HepG2 (cell line): ENCODE data around the gene FZD4. TPM values are rescaled to one million over a fixed set of nuclear protein-coding genes. Genes with fewer than 3 reads are reported as not detected.

Experiments used
- CAMTA2 ChIP-seq: sonication (generic); formaldehyde crosslinking; IDR thresholded peaks from 2 replicates; pipeline ENCODE4 v1.4.0; 2020; ENCODE audit warnings: mild to moderate bottlenecking, missing genetic modification reagents, borderline replicate concordance
- CBX1 ChIP-seq: IDR thresholded peaks from one replicate; pipeline ENCODE4 v1.6.1; 2016; ENCODE audit warnings: antibody characterized with exemption, low read depth
- CHCHD3 ChIP-seq: sonication (generic); formaldehyde crosslinking; IDR thresholded peaks from 2 replicates; pipeline ENCODE4 v1.8.0; 2022; ENCODE audit warnings: mild to moderate bottlenecking, missing genetic modification reagents, moderate library complexity
- DMAP1 ChIP-seq: IDR thresholded peaks from 2 replicates; pipeline ENCODE4 v1.6.1; 2016
- DNMT3B ChIP-seq: conservative IDR thresholded peaks from 2 replicates; pipeline ENCODE4 v1.6.1; 2016; ENCODE audit warnings: missing biosample characterization, control low read depth
- FOXJ3 ChIP-seq: sonication (generic); formaldehyde crosslinking; IDR thresholded peaks from 2 replicates; pipeline ENCODE4 v1.4.0; 2020; ENCODE audit warnings: missing genetic modification reagents, mild to moderate bottlenecking, borderline replicate concordance
- GPN1 ChIP-seq: sonication (generic); formaldehyde crosslinking; IDR thresholded peaks from 2 replicates; pipeline ENCODE4 v1.5.1; 2020; ENCODE audit warnings: missing genetic modification reagents, borderline replicate concordance
- GTF2F1 ChIP-seq: fragments of 150-350 bp; IDR thresholded peaks from 2 replicates; pipeline ENCODE4 v1.6.1; 2014; ENCODE audit warnings: low read length
- MIXL1 ChIP-seq: IDR thresholded peaks from 2 replicates; pipeline ENCODE4 v1.6.1; 2016
- MTF2 ChIP-seq: sonication (generic); formaldehyde crosslinking; IDR thresholded peaks from 2 replicates; pipeline ENCODE4 v1.5.0; 2020; ENCODE audit warnings: missing genetic modification reagents, borderline replicate concordance
- NR2F1 ChIP-seq, 2 experiments: fragments of 450-650 bp in 1 of 2; formaldehyde crosslinking in 1 of 2; IDR thresholded peaks; 2 replicates each; pipeline versions ENCODE4 v1.5.0 to v1.6.1; 2016 to 2020; ENCODE audit warnings: mild to moderate bottlenecking in 1 of 2, missing compliant biosample characterization in 1 of 2, missing genetic modification reagents in 1 of 2, moderate library complexity in 1 of 2
- RAD51 ChIP-seq: fragments of 450-650 bp; IDR thresholded peaks from 2 replicates; pipeline ENCODE4 v1.6.1; 2016; ENCODE audit warnings: borderline replicate concordance
- SMARCE1 ChIP-seq: fragments of 450-650 bp; IDR thresholded peaks from 2 replicates; pipeline ENCODE4 v1.6.1; 2017; ENCODE audit warnings: borderline replicate concordance
- TBP ChIP-seq: sonication (generic); formaldehyde crosslinking; IDR thresholded peaks from 2 replicates; pipeline ENCODE4 v1.5.0; 2020; ENCODE audit warnings: missing genetic modification reagents
- ZNF263 ChIP-seq: sonication (generic); formaldehyde crosslinking; IDR thresholded peaks from 2 replicates; pipeline ENCODE4 v1.4.0; 2020; ENCODE audit warnings: missing genetic modification reagents
- polyA plus RNA-seq, 8 experiments: library from polyadenylated mRNA; depleted of rRNA in 3 of 8; stranded (reverse) in 7 of 8; unstranded in 1 of 8; fragments of >200 nt; fragmentation: Illumina TruSeq in 4 of 8; extraction: Trizol in 4 of 8; gene quantifications; 2 replicates each; pipeline versions ENCODE4 v1.2.1 to v1.2.3, GENCODE V29; 2011 to 2016; ENCODE audit warnings: low read depth in 4 of 8, missing spikeins in 1 of 8, mixed read lengths in 1 of 8; ENCODE audit not compliant: insufficient read depth in 1 of 8
- total RNA-seq, 5 experiments: library from RNA; depleted of rRNA; stranded (reverse); fragments of >200 nt; fragmentation: Illumina TruSeq; extraction: Trizol; gene quantifications; 2 replicates each; pipeline ENCODE4 v1.2.3, GENCODE V29; 2016; ENCODE audit warnings: low read depth in 1 of 5
- TF ChIP-seq, protein P1 (sequence below): sonication (generic); formaldehyde crosslinking; IDR thresholded peaks from 2 replicates; pipeline ENCODE4 v1.5.0; 2020; ENCODE audit warnings: mild to moderate bottlenecking, missing genetic modification reagents
- TF ChIP-seq, protein P2 (sequence below): sonication (generic); formaldehyde crosslinking; IDR thresholded peaks from 2 replicates; pipeline ENCODE4 v1.4.0; 2020; ENCODE audit warnings: mild to moderate bottlenecking, missing genetic modification reagents
- TF ChIP-seq, protein P3 (sequence below): sonication (generic); formaldehyde crosslinking; IDR thresholded peaks from 2 replicates; pipeline ENCODE4 v1.5.1; 2020; ENCODE audit warnings: mild to moderate bottlenecking, missing genetic modification reagents, moderate library complexity
- TF ChIP-seq, protein P4 (sequence below): sonication (generic); formaldehyde crosslinking; conservative IDR thresholded peaks from 2 replicates; pipeline ENCODE4 v1.4.0; 2020; ENCODE audit warnings: mild to moderate bottlenecking, missing genetic modification reagents, moderate library complexity
- TF ChIP-seq, protein P5 (sequence below): sonication (generic); formaldehyde crosslinking; IDR thresholded peaks from 2 replicates; pipeline ENCODE4 v1.5.0; 2020; ENCODE audit warnings: mild to moderate bottlenecking, missing genetic modification reagents, moderate library complexity

The FZD4 gene
- total and polyA plus RNA-seq, 2 of the 13 experiments (the other 11 are each of a cell fraction or from before 2014, with no cell fraction given), result 46.5 to 70.4 TPM

DNA sequence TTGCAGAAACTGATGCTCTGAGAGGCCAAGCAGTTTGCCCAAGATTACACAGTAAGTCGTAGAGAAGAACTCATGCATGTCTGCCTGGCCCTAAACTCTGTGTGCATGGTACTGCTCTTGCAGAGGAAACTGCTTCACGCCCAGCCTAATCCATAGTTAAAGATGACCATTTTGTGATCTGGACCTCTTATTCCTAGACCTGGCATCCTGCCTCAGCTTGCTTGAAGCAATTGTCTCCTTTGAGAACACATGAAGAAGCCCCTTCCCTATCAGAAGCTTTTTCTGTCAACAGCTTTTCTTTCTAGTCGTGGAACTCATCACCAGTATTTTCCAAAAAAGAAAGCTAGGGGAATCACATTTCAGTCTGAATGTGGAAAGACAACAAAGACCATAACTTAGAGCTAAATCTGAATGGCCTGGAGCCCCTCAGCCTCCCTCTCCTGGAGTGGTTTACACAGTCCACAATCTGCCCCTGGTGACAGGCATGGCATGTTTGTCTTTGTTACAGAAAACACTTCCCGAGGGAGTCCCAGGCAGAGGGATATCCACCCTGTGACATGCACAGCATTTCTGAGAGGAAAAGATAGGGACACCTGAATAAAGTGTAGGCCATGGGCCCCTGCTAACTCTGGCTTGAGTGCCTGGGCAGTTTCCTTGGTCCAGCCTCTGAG lies 2.9 kb upstream of the FZD4 start (continued):
- no peak for TF ChIP-seq CAMTA2
- TF ChIP-seq FOXJ3, result peak; percentile 33; the same call in 1 of the 2 replicates
- TF ChIP-seq, protein P1, sequence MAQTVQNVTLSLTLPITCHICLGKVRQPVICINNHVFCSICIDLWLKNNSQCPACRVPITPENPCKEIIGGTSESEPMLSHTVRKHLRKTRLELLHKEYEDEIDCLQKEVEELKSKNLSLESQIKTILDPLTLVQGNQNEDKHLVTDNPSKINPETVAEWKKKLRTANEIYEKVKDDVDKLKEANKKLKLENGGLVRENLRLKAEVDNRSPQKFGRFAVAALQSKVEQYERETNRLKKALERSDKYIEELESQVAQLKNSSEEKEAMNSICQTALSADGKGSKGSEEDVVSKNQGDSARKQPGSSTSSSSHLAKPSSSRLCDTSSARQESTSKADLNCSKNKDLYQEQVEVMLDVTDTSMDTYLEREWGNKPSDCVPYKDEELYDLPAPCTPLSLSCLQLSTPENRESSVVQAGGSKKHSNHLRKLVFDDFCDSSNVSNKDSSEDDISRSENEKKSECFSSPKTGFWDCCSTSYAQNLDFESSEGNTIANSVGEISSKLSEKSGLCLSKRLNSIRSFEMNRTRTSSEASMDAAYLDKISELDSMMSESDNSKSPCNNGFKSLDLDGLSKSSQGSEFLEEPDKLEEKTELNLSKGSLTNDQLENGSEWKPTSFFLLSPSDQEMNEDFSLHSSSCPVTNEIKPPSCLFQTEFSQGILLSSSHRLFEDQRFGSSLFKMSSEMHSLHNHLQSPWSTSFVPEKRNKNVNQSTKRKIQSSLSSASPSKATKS (CRISPR knock-in tag), result no peak
- no peak for TF ChIP-seq SMARCE1
- TF ChIP-seq CHCHD3 (CRISPR knock-in tag), result no peak
- no peak for TF ChIP-seq NR2F1 (CRISPR knock-in tag; IDR thresholded peaks at IDR 0.05)
- no peak for TF ChIP-seq GPN1 (CRISPR knock-in tag)
- TF ChIP-seq, protein P2, sequence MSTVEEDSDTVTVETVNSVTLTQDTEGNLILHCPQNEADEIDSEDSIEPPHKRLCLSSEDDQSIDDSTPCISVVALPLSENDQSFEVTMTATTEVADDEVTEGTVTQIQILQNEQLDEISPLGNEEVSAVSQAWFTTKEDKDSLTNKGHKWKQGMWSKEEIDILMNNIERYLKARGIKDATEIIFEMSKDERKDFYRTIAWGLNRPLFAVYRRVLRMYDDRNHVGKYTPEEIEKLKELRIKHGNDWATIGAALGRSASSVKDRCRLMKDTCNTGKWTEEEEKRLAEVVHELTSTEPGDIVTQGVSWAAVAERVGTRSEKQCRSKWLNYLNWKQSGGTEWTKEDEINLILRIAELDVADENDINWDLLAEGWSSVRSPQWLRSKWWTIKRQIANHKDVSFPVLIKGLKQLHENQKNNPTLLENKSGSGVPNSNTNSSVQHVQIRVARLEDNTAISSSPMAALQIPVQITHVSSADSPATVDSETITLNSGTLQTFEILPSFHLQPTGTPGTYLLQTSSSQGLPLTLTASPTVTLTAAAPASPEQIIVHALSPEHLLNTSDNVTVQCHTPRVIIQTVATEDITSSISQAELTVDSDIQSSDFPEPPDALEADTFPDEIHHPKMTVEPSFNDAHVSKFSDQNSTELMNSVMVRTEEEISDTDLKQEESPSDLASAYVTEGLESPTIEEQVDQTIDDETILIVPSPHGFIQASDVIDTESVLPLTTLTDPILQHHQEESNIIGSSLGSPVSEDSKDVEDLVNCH, result no peak
- TF ChIP-seq, protein P3, sequence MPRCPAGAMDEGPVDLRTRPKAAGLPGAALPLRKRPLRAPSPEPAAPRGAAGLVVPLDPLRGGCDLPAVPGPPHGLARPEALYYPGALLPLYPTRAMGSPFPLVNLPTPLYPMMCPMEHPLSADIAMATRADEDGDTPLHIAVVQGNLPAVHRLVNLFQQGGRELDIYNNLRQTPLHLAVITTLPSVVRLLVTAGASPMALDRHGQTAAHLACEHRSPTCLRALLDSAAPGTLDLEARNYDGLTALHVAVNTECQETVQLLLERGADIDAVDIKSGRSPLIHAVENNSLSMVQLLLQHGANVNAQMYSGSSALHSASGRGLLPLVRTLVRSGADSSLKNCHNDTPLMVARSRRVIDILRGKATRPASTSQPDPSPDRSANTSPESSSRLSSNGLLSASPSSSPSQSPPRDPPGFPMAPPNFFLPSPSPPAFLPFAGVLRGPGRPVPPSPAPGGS (CRISPR knock-in tag), result no peak
- TF ChIP-seq, protein P4, sequence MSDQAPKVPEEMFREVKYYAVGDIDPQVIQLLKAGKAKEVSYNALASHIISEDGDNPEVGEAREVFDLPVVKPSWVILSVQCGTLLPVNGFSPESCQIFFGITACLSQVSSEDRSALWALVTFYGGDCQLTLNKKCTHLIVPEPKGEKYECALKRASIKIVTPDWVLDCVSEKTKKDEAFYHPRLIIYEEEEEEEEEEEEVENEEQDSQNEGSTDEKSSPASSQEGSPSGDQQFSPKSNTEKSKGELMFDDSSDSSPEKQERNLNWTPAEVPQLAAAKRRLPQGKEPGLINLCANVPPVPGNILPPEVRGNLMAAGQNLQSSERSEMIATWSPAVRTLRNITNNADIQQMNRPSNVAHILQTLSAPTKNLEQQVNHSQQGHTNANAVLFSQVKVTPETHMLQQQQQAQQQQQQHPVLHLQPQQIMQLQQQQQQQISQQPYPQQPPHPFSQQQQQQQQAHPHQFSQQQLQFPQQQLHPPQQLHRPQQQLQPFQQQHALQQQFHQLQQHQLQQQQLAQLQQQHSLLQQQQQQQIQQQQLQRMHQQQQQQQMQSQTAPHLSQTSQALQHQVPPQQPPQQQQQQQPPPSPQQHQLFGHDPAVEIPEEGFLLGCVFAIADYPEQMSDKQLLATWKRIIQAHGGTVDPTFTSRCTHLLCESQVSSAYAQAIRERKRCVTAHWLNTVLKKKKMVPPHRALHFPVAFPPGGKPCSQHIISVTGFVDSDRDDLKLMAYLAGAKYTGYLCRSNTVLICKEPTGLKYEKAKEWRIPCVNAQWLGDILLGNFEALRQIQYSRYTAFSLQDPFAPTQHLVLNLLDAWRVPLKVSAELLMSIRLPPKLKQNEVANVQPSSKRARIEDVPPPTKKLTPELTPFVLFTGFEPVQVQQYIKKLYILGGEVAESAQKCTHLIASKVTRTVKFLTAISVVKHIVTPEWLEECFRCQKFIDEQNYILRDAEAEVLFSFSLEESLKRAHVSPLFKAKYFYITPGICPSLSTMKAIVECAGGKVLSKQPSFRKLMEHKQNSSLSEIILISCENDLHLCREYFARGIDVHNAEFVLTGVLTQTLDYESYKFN (CRISPR knock-in tag), result peak; percentile 48
- TF ChIP-seq MTF2 (CRISPR knock-in tag), result no peak
- no peak for TF ChIP-seq DMAP1 (CRISPR knock-in tag)
- TF ChIP-seq RAD51, result no peak
- TF ChIP-seq TBP, result no peak
- TF ChIP-seq DNMT3B (CRISPR knock-in tag), result no peak
- TF ChIP-seq CBX1, result no peak
- TF ChIP-seq ZNF263 (CRISPR knock-in tag), result no peak
- TF ChIP-seq, protein P5, sequence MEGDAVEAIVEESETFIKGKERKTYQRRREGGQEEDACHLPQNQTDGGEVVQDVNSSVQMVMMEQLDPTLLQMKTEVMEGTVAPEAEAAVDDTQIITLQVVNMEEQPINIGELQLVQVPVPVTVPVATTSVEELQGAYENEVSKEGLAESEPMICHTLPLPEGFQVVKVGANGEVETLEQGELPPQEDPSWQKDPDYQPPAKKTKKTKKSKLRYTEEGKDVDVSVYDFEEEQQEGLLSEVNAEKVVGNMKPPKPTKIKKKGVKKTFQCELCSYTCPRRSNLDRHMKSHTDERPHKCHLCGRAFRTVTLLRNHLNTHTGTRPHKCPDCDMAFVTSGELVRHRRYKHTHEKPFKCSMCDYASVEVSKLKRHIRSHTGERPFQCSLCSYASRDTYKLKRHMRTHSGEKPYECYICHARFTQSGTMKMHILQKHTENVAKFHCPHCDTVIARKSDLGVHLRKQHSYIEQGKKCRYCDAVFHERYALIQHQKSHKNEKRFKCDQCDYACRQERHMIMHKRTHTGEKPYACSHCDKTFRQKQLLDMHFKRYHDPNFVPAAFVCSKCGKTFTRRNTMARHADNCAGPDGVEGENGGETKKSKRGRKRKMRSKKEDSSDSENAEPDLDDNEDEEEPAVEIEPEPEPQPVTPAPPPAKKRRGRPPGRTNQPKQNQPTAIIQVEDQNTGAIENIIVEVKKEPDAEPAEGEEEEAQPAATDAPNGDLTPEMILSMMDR (CRISPR knock-in tag), result 0 out of 2 replicates have a peak, but pooled peaks have one; percentile 18
- TF ChIP-seq GTF2F1, result no peak
- no peak for TF ChIP-seq MIXL1 (CRISPR knock-in tag)
